ENCODE results near the gene AHCYL1.

DNA sequence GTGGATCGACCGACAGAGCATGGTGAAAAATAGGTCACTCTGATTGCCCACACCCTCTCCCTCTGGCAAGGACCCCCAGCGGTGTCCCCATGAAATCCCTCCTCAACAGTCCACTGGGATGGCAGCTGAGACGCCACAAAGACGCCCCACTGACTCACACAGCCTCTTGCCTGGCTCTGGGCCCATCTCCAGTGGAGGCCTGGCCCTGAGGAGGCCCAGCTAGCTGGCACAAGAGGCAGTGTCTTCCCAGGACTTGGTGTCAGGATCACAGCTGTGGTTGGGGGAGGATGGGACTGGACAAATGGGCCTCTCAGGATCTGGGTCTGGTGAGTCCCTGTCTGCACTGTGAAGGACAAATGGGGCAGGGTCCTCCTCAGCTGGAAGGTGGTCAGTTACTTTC, 81.3 kb downstream of the AHCYL1 start:
- TF ChIP-seq YY1 (IDR thresholded peaks at IDR 0.05; ENCODE audit: insufficient read depth, insufficient read length) (no peak), ZNF274 (IDR thresholded peaks at IDR 0.05; ENCODE audit: low read depth, low read length) (no peak)
